Erythroblast (primary cell): ENCODE measurements around the gene NTN1.

ENCODE experiments used
- GATA1 ChIP-seq: IDR thresholded peaks from 2 replicates; pipeline ENCODE4 v1.6.1; 2011; ENCODE audit warnings: low read depth, mild to moderate bottlenecking, control low read depth, low read length, moderate library complexity
- POLR2A ChIP-seq: IDR thresholded peaks from 2 replicates; pipeline ENCODE4 v1.6.1; 2011; ENCODE audit warnings: mild to moderate bottlenecking, low read length

DNA sequence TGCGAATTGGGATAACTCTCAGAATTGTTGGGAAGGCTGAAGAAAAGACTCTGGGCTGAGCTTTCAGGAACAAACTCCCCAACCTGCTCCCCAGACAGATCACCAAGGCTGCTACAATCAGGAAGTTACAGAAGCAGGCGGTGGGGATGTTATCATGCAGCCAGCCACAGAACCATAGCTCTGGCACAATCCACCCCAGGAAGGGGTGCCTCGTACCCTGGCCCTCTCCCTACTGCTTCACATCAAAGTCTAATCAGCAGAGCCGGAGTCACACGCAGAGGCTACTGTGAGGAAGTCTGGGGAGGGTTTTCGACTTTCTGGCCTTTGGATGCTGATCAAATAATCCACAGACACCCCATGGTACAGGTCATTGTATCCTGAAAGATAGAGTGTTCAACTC, 86.8 kb downstream of the NTN1 start:
- no peak for TF ChIP-seq POLR2A
- no peak for TF ChIP-seq GATA1
